K562 (cell line): ENCODE measurements around the gene RAB13. TPM values are rescaled to one million over a fixed set of nuclear protein-coding genes. Genes with fewer than 3 reads are reported as not detected.
A peak's percentile ranks its signal among the peaks of the same experiment; 100 is the strongest.

Experiments used
- CREM ChIP-seq: IDR thresholded peaks from 2 replicates; pipeline ENCODE4 v1.6.1; 2014; ENCODE audit warnings: antibody characterized with exemption, low read depth
- polyA plus RNA-seq, 8 experiments: library from polyadenylated mRNA; depleted of rRNA in 4 of 8; stranded (reverse) in 5 of 8; unstranded in 3 of 8; fragments of >200 nt; fragmentation: Nextera tagmentation in 2 of 8; fragmentation: Illumina TruSeq in 1 of 8; extraction: Ambion mirVana in 2 of 8; extraction: Trizol in 1 of 8; gene quantifications; 2 replicates each; pipeline versions ENCODE4 v1.2.1 to v1.2.3, GENCODE V29; 2011 to 2014; ENCODE audit warnings: inconsistent platforms in 1 of 8, missing spikeins in 1 of 8
- total RNA-seq, 7 experiments: library from RNA; depleted of rRNA in 6 of 7; stranded (reverse); fragments of >200 nt in 6 of 7; fragmentation: Illumina TruSeq in 2 of 7; extraction: Trizol in 2 of 7; gene quantifications; 2 replicates each; pipeline versions ENCODE4 v1.2.1 to v1.2.3, GENCODE V29; 2011 to 2021; ENCODE audit warnings: low replicate concordance in 1 of 7
- TF ChIP-seq, protein P1 (sequence below), 2 experiments: fragments of 450-650 bp; formaldehyde crosslinking in 1 of 2; IDR thresholded peaks; 2 replicates each; pipeline versions ENCODE4 v1.4.0 to v1.6.1; 2014 to 2020; ENCODE audit warnings: mild to moderate bottlenecking in 2 of 2, borderline replicate concordance in 1 of 2, low read depth in 1 of 2
- TF ChIP-seq, protein P2 (sequence below): sonication (generic); formaldehyde crosslinking; IDR thresholded peaks from 2 replicates; pipeline ENCODE4 v1.8.0; 2023; ENCODE audit warnings: mild to moderate bottlenecking, missing genetic modification reagents
- TF ChIP-seq, protein P3 (sequence below): conservative IDR thresholded peaks from 2 replicates; pipeline ENCODE4 v1.6.1; 2011; ENCODE audit warnings: low read depth, mild to moderate bottlenecking, low read length; ENCODE audit not compliant: control insufficient read depth
- TF ChIP-seq, protein P4 (sequence below): fragments of 450-650 bp; IDR thresholded peaks from 2 replicates; pipeline ENCODE4 v1.7.0; 2016; ENCODE audit warnings: borderline replicate concordance

RAB13 gene
- total and polyA plus RNA-seq, 9 of the 15 experiments (the other 6 are each of a cell fraction or from before 2014, with no cell fraction given) = 22.3 to 100 (median 39.8) TPM

DNA sequence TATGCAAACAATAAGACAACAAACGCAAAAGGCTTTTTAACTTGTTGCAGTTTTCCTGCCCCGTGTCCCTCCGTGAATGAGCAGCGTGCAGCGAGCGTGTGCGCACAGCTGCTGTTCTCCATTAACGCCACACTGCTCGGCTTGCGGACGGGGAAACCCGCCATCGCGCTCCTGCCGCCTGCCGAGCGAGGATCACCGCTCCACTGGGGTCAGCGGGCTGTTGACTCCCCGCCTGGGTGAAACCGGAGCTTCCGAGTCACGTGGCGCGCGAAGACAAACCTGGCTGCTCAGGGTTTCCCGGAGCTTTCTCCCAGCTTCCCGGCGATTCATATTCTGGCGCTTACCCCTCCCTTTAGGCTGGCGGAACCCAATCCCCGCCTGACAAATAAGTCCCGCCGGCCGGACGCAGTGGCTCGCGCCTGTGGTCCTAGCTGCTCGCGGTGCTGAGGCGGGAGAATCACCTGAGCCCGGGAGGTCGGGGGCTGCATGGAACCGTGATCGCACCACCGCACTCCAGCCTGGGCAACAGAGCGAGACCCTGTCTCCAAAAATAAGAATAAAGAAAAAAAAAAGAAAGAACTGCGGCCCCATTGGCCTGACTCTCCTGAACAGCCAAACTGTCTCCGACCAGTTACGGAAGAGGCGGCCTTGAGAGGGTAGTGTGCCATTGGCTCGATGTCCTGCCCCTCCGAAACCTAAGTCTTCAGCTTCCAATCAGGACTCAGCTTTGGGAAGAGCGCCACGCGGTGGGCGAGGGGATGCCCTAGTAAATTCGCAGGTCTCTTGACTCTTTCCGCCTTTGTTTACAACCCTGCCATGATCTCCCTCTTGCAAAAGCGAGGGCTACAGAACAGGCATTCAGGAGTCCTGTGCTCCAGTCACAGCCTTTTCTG lies 18.8 kb downstream of the RAB13 start, which contains the start of gene CREB3L4 (continued):
- TF ChIP-seq, protein P1, sequence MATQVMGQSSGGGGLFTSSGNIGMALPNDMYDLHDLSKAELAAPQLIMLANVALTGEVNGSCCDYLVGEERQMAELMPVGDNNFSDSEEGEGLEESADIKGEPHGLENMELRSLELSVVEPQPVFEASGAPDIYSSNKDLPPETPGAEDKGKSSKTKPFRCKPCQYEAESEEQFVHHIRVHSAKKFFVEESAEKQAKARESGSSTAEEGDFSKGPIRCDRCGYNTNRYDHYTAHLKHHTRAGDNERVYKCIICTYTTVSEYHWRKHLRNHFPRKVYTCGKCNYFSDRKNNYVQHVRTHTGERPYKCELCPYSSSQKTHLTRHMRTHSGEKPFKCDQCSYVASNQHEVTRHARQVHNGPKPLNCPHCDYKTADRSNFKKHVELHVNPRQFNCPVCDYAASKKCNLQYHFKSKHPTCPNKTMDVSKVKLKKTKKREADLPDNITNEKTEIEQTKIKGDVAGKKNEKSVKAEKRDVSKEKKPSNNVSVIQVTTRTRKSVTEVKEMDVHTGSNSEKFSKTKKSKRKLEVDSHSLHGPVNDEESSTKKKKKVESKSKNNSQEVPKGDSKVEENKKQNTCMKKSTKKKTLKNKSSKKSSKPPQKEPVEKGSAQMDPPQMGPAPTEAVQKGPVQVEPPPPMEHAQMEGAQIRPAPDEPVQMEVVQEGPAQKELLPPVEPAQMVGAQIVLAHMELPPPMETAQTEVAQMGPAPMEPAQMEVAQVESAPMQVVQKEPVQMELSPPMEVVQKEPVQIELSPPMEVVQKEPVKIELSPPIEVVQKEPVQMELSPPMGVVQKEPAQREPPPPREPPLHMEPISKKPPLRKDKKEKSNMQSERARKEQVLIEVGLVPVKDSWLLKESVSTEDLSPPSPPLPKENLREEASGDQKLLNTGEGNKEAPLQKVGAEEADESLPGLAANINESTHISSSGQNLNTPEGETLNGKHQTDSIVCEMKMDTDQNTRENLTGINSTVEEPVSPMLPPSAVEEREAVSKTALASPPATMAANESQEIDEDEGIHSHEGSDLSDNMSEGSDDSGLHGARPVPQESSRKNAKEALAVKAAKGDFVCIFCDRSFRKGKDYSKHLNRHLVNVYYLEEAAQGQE (IDR thresholded peaks at IDR 0.05; ENCODE audit: borderline replicate concordance) = peak; percentile 81
- TF ChIP-seq, protein P1 (CRISPR knock-in tag; IDR thresholded peaks at IDR 0.05; ENCODE audit: low read depth) = no peak
- TF ChIP-seq, protein P2, sequence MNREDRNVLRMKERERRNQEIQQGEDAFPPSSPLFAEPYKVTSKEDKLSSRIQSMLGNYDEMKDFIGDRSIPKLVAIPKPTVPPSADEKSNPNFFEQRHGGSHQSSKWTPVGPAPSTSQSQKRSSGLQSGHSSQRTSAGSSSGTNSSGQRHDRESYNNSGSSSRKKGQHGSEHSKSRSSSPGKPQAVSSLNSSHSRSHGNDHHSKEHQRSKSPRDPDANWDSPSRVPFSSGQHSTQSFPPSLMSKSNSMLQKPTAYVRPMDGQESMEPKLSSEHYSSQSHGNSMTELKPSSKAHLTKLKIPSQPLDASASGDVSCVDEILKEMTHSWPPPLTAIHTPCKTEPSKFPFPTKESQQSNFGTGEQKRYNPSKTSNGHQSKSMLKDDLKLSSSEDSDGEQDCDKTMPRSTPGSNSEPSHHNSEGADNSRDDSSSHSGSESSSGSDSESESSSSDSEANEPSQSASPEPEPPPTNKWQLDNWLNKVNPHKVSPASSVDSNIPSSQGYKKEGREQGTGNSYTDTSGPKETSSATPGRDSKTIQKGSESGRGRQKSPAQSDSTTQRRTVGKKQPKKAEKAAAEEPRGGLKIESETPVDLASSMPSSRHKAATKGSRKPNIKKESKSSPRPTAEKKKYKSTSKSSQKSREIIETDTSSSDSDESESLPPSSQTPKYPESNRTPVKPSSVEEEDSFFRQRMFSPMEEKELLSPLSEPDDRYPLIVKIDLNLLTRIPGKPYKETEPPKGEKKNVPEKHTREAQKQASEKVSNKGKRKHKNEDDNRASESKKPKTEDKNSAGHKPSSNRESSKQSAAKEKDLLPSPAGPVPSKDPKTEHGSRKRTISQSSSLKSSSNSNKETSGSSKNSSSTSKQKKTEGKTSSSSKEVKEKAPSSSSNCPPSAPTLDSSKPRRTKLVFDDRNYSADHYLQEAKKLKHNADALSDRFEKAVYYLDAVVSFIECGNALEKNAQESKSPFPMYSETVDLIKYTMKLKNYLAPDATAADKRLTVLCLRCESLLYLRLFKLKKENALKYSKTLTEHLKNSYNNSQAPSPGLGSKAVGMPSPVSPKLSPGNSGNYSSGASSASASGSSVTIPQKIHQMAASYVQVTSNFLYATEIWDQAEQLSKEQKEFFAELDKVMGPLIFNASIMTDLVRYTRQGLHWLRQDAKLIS (CRISPR knock-in tag) = peak; percentile 73; the same call in 1 of the 2 replicates
- TF ChIP-seq, protein P3, sequence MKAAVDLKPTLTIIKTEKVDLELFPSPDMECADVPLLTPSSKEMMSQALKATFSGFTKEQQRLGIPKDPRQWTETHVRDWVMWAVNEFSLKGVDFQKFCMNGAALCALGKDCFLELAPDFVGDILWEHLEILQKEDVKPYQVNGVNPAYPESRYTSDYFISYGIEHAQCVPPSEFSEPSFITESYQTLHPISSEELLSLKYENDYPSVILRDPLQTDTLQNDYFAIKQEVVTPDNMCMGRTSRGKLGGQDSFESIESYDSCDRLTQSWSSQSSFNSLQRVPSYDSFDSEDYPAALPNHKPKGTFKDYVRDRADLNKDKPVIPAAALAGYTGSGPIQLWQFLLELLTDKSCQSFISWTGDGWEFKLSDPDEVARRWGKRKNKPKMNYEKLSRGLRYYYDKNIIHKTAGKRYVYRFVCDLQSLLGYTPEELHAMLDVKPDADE = no peak
- peak; percentile 73 for TF ChIP-seq CREM
- TF ChIP-seq, protein P4, sequence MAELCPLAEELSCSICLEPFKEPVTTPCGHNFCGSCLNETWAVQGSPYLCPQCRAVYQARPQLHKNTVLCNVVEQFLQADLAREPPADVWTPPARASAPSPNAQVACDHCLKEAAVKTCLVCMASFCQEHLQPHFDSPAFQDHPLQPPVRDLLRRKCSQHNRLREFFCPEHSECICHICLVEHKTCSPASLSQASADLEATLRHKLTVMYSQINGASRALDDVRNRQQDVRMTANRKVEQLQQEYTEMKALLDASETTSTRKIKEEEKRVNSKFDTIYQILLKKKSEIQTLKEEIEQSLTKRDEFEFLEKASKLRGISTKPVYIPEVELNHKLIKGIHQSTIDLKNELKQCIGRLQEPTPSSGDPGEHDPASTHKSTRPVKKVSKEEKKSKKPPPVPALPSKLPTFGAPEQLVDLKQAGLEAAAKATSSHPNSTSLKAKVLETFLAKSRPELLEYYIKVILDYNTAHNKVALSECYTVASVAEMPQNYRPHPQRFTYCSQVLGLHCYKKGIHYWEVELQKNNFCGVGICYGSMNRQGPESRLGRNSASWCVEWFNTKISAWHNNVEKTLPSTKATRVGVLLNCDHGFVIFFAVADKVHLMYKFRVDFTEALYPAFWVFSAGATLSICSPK = no peak
